HG02981 (cell line): ENCODE data around the gene ETS1.

Experiments used
- ATAC-seq: cut with Tn5 transposase; IDR thresholded peaks from one replicate; pipeline ENCODE4 v1.9.1; 2021; ENCODE audit warnings: mild to moderate bottlenecking, moderate library complexity; ENCODE audit not compliant: unreplicated experiment

The ETS1 gene

DNA sequence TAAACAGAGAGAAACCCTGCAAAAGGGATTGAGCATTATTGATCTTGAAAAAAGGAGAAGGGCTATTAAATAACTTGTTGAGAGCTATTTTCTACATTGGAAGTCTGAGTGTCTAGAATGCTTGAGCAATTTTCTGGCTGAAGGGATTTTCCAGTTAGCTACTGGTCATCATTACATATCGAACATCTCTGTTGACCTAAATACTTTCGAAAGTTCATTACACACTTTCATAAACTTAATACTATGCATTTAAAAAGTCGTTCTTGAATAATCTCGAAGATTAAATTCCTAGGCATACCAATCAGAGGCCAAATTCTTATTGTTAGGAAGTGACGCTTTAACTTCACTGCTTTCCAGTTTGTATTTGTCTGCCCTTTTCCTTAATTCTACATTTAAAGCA lies 13.7 kb downstream of the ETS1 start:
- no peak for ATAC-seq

DNA sequence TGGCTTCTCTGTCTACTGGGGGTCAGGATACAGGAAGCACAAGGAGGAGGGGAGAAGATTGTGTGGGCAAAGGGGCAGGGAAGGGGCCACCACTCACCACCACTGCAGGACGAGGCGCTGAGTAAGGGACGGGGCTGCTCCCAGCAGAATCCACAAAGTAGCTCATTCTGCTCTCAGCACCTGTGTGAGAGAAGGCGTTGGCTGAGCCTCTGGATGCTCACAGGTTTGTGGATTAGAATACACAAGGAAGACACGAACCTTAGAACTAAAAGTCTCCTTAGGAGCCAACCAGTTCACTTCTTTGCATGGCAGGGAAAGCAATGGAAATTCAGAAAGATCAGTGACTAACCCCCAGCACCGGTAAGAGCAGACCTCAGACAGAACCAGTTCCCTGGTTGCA lies 14.4 kb downstream of the ETS1 start:
- ATAC-seq: no peak

DNA sequence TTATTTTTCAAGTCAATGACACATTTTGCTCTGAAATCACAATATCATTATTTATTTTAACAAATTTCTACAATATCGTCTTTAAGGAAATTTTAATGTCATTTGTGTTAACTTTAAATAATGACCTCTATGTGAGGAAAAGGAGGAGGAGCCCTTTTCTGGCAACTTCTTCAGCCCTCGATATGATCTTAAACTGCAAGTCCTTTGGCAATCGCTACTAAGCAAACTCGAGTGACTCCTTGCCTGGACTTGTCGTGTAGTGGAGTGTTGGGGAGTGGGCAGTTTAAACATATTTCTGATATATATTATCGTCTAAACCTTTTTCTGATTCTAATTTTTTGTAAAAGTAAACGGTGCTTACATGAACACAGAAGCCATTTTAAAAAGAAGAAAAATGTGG lies 16.7 kb downstream of the ETS1 start:
- ATAC-seq: no peak

DNA sequence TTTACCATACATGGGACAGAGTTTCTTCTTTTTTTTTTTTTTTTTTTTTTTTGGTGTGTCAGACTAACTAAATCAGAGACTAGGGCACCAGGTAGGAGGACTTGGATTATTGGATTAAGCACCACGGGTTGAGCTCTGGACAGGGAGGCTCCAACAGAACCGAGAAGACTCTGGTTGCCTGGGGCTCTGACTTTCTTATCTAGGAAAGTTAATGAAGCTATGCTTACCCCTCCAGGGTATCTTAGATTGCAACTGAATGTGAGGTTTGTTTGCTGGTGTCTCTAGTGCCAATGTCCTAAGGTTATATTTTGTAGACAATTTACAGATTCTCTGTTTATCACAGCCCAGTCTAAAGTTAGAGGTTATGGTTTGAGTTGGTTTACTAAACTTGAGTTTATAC lies 18.1 kb downstream of the ETS1 start:
- no peak for ATAC-seq

DNA sequence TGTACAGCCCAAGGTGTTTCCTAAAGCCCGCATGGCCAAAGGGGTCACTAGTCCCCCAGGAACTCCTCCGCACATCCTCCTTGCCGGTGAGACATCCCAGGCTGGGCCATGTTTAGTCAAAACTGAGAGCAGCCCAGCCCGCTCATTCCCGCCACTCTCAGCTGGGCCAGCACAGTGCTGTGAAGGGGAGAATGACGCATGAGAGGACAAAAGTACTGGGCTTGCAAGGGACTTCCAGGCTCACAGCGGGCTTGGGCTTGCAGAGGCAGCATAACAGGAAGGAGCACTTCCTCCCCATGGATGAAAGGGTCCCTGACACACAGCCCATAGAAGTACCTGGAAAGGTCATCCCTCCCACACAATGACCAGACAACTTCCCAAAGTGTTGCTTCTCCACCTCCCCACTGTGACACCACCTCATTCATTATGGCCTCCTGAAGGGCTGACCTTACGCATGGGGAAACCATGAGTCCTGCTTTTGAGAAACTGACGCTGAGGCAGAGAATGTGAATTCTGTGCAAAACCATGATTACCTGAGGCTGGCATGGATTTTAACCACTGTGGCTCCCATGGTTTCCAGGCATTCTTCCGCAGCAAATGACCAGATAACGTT lies 19.1 kb downstream of the ETS1 start:
- no peak for ATAC-seq

DNA sequence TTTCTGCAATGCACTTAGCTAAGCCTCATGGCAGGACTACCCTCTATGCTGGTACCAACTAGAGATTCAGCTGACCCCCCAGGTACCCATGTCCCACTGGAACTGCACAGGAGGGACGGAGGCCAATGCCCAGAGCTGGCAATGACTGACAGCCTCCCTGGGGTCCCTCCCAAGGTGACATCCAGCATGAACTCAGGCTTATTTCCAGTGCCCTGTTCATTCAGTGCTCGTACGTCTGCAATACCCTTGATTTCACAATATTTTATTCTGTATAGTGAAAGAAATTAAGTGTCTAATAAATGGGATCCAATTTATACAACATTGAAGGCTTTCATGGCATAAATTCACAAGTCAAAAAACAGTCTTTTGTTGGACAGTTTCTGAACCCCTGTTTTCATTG lies 20.2 kb downstream of the ETS1 start:
- no peak for ATAC-seq

DNA sequence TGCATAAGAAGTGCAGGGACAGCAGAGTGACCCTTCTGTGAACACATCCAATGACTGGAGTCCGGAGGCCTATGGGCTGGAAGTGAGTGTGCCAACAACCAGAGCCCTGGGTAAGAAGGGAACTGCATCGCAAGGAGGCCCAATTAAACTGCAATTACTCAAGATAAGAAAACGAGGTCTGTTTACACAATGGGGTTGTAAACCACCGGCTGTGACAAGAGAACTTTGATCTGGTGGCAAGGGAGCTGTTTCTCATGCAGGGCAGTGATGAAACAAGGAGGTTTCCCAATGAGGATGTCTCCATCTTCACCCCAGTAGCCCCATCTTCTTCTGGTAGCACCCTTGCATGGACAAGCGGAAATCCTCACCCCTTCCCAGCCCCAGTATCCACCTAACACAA lies 21.5 kb downstream of the ETS1 start:
- no peak for ATAC-seq

DNA sequence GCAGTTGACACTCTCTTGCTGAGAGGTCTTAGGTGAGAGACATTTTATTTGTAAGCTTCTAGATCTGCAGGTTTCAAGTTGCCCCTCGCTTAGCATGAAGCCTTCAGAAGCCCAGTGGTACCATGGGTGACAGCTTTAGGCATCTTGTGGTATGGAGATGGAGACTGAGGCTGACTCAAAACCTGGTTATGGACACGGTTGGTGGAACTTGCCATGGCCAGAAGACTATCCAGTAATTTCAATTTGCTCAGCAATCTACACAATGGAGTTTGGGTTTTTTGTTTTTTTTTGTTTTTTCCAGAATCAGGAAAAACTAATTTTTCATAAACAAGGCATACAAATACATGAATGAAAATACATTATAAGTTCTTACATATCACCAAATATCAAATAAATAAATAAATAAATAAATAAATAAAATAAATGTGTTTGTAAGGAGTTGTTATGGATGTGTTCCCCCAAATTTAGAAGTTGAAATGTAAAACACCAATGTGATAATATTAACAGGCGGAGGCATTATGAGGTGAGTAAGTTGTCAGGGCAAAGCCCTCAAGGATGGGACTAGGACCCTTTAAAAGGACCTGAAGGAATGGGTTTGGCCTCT lies 22.6 kb downstream of the ETS1 start:
- peak; percentile 32 for ATAC-seq

DNA sequence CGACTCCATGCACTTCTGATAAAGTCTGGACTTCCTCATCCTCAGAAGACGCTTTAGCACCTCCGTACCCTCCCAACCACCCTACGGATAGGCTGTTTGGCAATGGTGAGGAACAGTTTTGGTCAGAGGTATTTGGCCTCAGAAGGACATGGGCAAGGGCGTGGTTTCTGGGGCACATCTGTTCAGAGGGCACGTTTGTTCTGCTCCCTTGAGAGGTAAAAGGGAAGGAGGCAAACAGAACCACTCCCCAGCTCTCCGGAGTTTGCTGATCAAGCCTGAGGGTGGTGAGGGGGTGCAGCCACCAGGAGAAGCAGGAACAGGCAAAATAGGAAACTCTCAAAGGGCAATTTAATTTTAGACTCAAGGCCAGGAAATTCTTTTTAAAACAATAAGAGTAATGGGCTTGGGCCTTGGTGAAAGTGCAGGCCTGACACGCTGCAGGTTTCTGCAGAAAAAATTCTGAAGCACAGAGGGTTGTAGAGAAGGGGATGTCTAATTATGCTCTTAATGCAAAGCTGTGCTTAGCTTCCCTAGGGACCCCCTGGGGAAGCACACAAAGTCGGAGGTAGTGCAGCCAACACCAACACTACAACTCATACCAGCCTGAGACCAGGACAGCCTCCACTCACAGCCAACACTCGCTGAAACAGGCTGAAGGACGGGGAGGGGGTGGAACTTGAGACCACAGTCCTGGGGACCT lies 23.3 kb downstream of the ETS1 start:
- ATAC-seq: peak; percentile 39

DNA sequence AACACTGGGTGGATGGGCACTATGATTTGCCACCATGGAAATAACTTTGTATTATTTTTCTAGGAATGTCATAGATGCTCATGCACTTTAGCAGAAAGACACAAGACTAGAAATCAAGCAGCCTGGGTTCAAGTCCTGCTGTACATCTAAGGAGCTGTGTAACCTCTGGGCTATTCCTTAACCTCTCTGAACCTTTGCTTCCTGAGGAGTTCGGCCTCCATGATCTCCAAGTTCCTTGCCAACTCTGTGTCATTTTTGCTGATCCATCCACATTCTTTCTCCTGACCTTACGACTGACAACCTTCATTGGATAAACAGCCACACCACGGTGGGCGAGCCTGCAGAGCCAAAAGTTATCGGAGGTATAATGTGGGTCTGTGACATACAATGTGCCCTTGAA lies 24.1 kb downstream of the ETS1 start:
- ATAC-seq: no peak

DNA sequence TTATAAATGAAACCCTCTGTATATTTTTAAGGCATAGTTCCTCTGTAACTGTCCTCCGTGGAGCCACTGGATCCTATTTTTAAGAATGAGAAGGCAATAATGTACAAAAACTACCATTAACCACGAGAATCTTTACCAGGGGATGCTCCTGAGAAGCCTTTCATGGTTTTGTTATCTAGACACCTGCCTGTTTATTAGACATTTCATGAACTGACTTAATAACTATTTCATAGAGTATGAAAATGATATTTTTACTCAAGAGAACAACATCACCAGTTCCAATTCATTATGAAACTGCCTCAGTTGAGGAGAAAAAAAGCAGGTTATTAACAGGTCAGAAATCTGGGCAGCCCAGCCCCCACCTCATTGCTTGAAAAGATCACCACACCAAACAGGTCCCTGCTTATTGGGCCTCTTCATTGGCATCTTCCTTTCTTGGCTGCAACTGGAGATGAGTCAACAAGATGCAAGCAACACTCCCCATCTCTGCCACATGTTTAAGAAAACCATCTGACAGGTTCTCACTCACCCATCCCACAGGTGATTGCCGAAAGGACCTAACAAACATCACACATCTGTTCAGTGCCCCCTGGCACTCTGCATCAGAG lies 27.8 kb downstream of the ETS1 start:
- ATAC-seq: no peak

DNA sequence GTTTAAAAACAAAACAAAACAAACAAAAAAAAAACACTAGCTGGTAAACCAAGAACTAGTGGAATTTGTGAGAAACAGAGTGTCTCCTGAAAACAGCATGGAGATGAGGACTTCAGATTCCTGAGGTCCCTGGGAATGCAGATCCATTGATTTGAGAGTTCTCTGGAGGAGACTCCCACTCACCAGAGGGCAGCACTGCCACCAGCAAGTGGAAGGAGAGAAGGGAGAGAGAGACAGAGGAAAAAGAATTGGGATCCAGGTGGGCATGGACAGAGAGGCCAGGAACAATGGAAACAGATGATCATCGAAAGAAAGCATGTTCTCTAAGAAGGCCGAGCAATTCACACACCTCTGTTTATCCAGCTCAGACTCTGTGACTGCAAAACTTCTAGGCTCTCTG lies 31.8 kb downstream of the ETS1 start:
- no peak for ATAC-seq

DNA sequence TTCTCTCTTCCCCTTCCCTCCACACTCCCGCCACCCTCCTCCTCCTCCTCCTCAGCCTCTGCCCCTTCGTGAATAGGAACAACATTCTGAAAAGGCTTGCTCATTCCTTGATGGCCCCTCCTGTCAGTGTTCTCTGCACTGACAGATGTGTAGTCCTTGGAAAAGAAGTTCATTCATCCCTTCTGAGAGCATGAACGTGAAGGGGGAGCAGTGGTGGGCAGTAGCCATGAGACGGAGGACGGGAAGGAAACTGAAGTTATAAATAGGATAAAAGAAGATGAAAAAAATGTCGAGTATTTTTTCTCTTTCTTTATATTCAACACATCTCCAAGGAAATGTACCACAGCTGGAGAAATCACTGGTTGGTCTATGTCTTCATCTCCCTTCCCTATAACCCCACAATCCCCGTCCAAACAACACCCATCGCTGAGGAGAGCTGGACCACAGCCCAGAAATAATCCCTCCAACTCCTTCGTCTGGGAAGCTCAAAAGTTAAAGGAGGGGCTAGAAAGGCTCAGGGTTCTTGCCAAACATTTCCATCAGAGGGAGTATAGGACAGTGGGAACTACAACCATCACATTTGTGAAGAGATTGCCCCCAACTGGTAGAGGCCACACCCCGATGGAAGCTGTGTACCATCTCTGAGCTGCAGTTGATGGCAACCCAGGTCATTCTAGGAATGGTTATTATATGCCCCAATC lies 33.5 kb downstream of the ETS1 start:
- no peak for ATAC-seq

DNA sequence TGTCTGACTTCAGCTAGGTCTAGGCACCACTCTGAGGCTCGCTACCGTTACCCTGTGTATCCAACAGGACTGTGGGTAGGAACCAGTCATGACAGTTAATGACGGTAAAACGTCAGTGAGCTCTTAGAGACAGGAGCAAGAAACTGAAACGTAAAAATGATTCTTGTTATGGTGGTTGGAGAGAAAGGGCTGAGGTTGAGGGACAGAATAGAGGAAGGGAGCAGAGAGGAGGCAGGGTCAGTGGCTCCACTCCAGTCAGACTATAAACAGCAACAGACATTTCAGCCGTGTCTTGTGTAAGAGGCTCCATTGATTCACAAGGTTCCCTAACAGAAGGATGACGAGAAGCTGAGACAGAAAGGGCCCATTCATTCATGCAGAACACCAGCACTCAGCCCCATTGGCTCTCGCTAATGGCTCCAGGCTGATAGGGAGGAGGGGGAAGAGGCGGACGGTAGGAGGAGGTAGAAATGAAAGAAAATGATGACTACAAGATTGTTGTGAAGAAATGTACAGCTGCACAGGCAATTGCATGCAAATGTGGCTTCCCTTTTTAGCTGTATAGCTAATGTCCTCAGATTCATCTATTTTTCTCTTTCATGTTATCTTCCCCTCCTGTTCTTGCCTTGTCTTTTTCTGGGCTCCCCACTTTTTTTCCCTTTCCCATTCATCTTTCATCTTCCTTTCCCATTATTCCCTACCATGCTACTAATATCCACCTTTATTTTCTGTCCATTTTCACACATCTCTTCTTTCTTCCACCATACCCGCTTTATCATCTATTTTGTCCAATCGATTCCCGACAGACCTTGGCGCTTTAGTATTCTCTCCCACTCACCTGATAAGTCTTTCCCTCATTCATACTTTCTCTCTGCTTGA lies 34.3 kb downstream of the ETS1 start:
- peak; percentile 51 for ATAC-seq

DNA sequence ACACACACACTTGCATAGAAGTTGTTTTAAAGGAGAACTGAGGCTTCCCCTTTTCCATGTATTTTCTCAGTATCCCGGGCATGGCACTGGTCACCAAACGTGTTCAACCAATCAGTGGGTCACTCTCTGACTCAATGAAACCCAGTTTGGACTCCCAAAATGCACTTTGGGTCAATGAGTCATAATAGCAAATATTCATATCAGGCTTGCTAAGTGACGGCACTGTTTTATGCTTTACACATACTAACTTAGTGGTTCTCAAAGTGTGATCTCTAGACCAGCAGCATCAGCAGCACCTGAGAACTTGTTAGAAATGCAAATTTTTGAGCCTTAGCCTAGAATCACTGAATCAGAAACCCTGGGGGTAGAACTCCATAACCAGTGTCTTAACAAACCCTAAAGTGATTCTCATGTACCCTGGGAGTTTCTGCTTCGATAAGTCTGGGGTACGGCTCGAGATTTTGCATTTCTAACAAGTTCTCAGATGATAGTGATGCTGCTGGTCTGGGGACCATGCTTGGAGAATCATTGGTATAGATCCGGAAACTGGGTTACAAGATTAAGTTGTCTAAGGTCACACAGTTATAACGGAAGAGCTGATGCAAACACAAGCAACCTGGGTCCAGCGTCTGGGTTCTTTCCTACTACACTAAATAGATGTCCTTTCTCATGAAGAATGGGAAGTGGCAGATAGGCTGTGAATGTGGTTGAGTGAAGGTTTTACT lies 35.6 kb downstream of the ETS1 start:
- peak; percentile 60 for ATAC-seq

DNA sequence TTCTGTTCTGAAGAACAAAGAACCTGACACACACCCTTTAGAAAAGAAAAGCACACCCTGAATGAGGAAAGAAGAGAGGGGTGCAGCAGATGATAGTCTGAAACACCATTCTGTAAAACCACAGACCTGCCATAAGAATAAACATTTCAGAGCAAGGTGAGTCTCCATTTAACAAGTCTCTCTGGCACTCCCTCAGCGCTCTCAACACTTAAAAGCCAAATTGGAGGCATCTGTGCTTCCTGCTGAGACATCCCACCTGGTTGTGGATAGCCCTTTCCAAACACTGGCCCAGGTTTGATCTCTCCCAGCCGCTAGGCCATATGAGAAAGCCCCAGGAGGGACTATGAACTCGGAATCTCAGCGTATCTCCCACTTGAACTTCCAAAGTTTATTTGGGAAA lies 36.3 kb downstream of the ETS1 start:
- ATAC-seq: no peak

DNA sequence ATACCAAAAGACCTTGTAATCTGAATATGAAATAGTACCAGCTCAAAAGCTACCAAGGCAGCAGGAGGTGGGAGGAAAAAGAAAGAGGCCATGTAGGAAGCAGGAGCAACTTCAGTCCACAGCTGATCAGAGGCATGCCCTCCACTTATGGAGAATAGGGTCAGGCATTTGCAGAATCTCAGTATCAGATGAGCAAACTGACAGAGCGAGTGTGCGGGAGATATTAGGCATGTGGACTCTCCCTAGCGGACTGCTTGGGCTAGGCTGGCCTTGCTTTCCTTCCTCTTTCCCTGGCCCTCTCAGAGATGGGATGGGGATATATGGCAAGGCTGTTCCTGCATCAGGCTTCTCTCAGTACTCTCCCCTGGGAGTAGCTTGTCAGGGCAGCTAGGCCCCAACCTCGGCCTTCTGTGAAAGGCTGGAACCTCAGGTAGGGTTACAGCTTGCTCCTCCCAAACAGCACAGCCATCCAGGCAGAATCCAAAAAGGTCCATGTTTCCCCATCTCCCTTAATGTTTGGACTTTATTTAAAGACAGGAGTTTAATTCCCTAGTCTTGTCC lies 37.0 kb downstream of the ETS1 start:
- ATAC-seq: no peak

DNA sequence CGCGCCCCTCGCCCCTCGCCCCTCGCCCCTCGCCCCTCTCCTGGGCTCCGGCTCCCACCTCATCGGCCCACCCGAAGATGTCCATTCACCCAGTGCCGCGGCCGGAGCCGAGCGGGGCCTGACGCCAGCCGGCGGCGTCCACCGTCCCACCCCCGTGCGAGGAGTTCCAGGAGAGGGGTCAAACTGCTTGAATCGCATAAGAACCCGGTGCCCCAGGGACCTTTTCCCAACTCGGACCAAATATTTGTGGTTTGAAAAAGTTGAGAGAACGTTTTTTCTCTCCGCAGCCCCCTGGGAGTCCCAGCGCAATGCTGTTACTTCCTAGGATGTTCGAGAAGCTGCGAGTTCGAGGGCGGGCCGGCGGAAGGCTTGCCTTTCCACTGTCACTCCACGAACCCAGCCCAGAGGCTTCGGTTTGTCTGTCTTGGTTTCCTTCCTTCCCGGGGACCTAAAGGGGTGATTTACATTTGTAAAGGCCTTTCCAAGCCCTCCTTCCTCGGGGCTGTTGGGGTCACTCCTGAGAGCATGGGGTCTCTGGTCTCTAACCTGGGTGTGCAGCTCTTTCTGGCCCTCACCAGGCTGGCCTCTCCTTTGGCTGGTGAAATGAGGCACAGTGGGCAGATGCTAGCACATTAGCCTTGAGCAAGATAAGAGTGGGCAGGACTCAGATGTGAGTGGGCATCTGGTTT lies 38.0 kb downstream of the ETS1 start:
- no peak for ATAC-seq

DNA sequence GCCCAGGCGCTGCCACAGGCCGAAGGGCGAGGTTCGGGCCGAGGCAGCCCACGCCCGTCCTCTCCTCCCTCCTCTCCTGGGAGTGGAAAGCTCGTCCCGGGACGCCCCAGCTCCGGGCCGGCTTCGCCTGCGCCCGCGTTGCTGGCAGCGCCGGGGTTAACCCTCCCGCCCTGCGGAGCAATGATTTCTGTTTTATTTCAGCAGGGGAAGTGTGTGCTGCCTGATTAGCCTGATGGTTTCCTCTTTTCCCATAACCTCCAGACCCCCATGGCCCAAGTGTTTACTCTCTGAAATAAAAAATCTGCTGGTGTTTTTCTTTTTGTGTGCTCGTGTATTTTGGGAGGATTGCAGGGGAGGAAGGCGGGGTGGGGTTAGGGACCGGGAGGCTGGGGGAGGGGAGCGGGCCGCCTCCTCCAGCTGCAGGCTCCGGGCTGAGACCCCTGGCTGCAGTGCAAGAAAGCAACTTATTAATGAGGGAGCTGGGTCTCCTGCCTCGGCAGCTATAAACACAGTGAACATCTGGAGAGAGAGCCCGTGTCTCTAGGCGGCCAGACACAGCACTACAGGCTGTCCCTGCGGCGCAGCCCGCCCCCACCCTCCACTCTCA lies 38.6 kb downstream of the ETS1 start:
- ATAC-seq: no peak
